ENCODE results near the gene OTOG.

OTOG gene

GRCh38 chr11:17596711-17597110, 49.7 kb downstream of the OTOG start:
- in situ Hi-C loops (cut with HindIII; ENCODE audit: low sequenced_read_pairs), result loop anchor here (5.0 kb wide), 1 partner anchor 381 kb away; no protein-coding TSS in a partner anchor
- TF ChIP-seq CTCF (IDR thresholded peaks at IDR 0.05; ENCODE audit: low read depth, low read length, missing control alignments), result no peak
- H3K4me3 ChIP-seq (ENCODE audit: low read depth, low read length), result no peak overlapping the region
- no peak for DNase-seq (ENCODE audit: low read depth)

- in situ Hi-C loops (cut with HindIII; ENCODE audit: low sequenced_read_pairs), result loop anchor here (5.0 kb wide), 1 partner anchor 380 kb away; no protein-coding TSS in a partner anchor
- H3K4me3 ChIP-seq (ENCODE audit: low read depth, low read length), result no peak overlapping the region
- no peak for DNase-seq (ENCODE audit: low read depth)
- TF ChIP-seq CTCF (IDR thresholded peaks at IDR 0.05; ENCODE audit: low read depth, low read length, missing control alignments), result no peak
Measured at GRCh38 chr11:17597770-17598169, 50.7 kb downstream of the OTOG start.

GRCh38 chr11:17598700-17599459, 51.8 kb downstream of the OTOG start:
- in situ Hi-C loops (cut with HindIII; ENCODE audit: low sequenced_read_pairs), result loop anchor here (5.0 kb wide), 1 partner anchor 378 kb away; no protein-coding TSS in a partner anchor
- peak; percentile 31 for DNase-seq (ENCODE audit: low read depth)
- TF ChIP-seq CTCF (IDR thresholded peaks at IDR 0.05; ENCODE audit: low read depth, low read length, missing control alignments), result peak; percentile 96
- H3K4me3 ChIP-seq (ENCODE audit: low read depth, low read length), result no peak overlapping the region

- in situ Hi-C loops (cut with HindIII; ENCODE audit: low sequenced_read_pairs), result loop anchor here (5.0 kb wide), 1 partner anchor 378 kb away; no protein-coding TSS in a partner anchor
- no peak for TF ChIP-seq CTCF (IDR thresholded peaks at IDR 0.05; ENCODE audit: low read depth, low read length, missing control alignments)
Measured at GRCh38 chr11:17599460-17599925, 52.4 kb downstream of the OTOG start.

GRCh38 chr11:17600316-17601255, 53.5 kb downstream of the OTOG start:
- DNase-seq (ENCODE audit: low read depth), result no peak
- no peak for TF ChIP-seq CTCF (IDR thresholded peaks at IDR 0.05; ENCODE audit: low read depth, low read length, missing control alignments)
- in situ Hi-C loops (cut with HindIII; ENCODE audit: low sequenced_read_pairs), result no loop called here
- H3K4me3 ChIP-seq (ENCODE audit: low read depth, low read length), result no peak overlapping the region

More at GRCh38 chr11:17599460-17599925, 52.4 kb downstream of the OTOG start:
- DNase-seq (ENCODE audit: low read depth), result no peak
- H3K4me3 ChIP-seq (ENCODE audit: low read depth, low read length), result no peak overlapping the region

- peak; percentile 6 for TF ChIP-seq CTCF (IDR thresholded peaks at IDR 0.05; ENCODE audit: low read depth, low read length, missing control alignments)
- no peak for DNase-seq (ENCODE audit: low read depth)
- H3K4me3 ChIP-seq (ENCODE audit: low read depth, low read length), result no peak overlapping the region
- in situ Hi-C loops (cut with HindIII; ENCODE audit: low sequenced_read_pairs), result no loop called here
Measured at GRCh38 chr11:17601256-17601671, 54.2 kb downstream of the OTOG start.
